ENCODE results near the gene LRRN2.

LRRN2 gene

GRCh38 chr1:204695692-204696091 is 10.2 kb upstream of the LRRN2 start:
- H4K20me1 ChIP-seq (ENCODE audit: insufficient read depth, low read length): no peaks in the 10 kb centered on the region
- no peaks in the 10 kb centered on the region for H3K4me1 ChIP-seq (ENCODE audit: insufficient read depth, low read length, severe bottlenecking)
- no peak overlapping the region for H3K27ac ChIP-seq (ENCODE audit: low read depth, low read length, poor library complexity, severe bottlenecking)
- no peak overlapping the region for H3K9ac ChIP-seq (ENCODE audit: low read length)
- H3K79me2 ChIP-seq (ENCODE audit: insufficient read depth, low read length): no peaks in the 10 kb centered on the region
- no peaks in the 10 kb centered on the region for H3K36me3 ChIP-seq (ENCODE audit: insufficient read depth, low read length)
- no peak for TF ChIP-seq EZH2 (IDR thresholded peaks at IDR 0.05; ENCODE audit: borderline replicate concordance, low read length)
- TF ChIP-seq, protein P1, sequence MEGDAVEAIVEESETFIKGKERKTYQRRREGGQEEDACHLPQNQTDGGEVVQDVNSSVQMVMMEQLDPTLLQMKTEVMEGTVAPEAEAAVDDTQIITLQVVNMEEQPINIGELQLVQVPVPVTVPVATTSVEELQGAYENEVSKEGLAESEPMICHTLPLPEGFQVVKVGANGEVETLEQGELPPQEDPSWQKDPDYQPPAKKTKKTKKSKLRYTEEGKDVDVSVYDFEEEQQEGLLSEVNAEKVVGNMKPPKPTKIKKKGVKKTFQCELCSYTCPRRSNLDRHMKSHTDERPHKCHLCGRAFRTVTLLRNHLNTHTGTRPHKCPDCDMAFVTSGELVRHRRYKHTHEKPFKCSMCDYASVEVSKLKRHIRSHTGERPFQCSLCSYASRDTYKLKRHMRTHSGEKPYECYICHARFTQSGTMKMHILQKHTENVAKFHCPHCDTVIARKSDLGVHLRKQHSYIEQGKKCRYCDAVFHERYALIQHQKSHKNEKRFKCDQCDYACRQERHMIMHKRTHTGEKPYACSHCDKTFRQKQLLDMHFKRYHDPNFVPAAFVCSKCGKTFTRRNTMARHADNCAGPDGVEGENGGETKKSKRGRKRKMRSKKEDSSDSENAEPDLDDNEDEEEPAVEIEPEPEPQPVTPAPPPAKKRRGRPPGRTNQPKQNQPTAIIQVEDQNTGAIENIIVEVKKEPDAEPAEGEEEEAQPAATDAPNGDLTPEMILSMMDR (IDR thresholded peaks at IDR 0.05; ENCODE audit: low read length): no peak
- no peaks in the 10 kb centered on the region for H3K9me2 ChIP-seq (ENCODE audit: low read depth, low read length)
- H3K27me3 ChIP-seq (ENCODE audit: insufficient read depth, low read length): no peaks in the 10 kb centered on the region
- H3K4me3 ChIP-seq (ENCODE audit: low read depth, low read length, poor library complexity, severe bottlenecking): no peak overlapping the region
- no peak overlapping the region for H2AFZ ChIP-seq (ENCODE audit: low read length)
- H3K9me3 ChIP-seq (ENCODE audit: low read length): no peaks in the 10 kb centered on the region
- H3F3A ChIP-seq (ENCODE audit: insufficient read depth, low read length): no peaks in the 10 kb centered on the region
- no peak overlapping the region for H3K4me2 ChIP-seq (ENCODE audit: low read length)

DNA sequence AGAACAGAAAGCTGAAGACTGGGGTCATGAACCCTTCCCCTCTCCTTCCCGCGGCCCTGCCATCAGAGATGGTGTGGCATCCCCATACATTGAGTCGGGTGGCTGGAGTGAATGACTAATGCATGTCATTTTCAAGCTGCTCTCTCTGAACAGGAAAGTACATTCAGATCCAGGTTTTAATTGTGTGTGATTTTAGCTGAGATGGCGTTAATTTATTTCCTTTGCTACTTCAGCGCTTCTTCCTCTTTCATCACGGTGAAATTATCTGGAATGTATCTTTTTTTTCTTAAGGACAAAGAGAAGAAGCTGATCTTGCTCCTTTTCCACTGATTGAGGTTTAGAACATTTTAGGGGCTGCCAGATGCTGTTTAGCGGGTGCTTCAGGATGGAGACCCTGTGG is 8.6 kb upstream of the LRRN2 start:
- Histone ChIP-seq H2AFZ (ENCODE audit: low read length) (no peak overlapping the region), H3K4me1 (ENCODE audit: insufficient read depth, low read length, severe bottlenecking) (no peaks in the 10 kb centered on the region), H3K27ac (ENCODE audit: low read depth, low read length, poor library complexity, severe bottlenecking) (no peak overlapping the region), H3F3A (ENCODE audit: insufficient read depth, low read length) (no peaks in the 10 kb centered on the region), H3K79me2 (ENCODE audit: insufficient read depth, low read length) (no peaks in the 10 kb centered on the region), H3K4me3 (ENCODE audit: low read depth, low read length, poor library complexity, severe bottlenecking) (no peak overlapping the region), H4K20me1 (ENCODE audit: insufficient read depth, low read length) (no peaks in the 10 kb centered on the region), H3K36me3 (ENCODE audit: insufficient read depth, low read length) (no peaks in the 10 kb centered on the region), H3K9me2 (ENCODE audit: low read depth, low read length) (no peaks in the 10 kb centered on the region), H3K27me3 (ENCODE audit: insufficient read depth, low read length) (no peaks in the 10 kb centered on the region), H3K4me2 (ENCODE audit: low read length) (no peak overlapping the region), H3K9me3 (ENCODE audit: low read length) (no peaks in the 10 kb centered on the region), H3K9ac (ENCODE audit: low read length) (no peak overlapping the region)
- TF ChIP-seq, protein P1 (IDR thresholded peaks at IDR 0.05; ENCODE audit: low read length): no peak
- no peak for TF ChIP-seq EZH2 (IDR thresholded peaks at IDR 0.05; ENCODE audit: borderline replicate concordance, low read length)

DNA sequence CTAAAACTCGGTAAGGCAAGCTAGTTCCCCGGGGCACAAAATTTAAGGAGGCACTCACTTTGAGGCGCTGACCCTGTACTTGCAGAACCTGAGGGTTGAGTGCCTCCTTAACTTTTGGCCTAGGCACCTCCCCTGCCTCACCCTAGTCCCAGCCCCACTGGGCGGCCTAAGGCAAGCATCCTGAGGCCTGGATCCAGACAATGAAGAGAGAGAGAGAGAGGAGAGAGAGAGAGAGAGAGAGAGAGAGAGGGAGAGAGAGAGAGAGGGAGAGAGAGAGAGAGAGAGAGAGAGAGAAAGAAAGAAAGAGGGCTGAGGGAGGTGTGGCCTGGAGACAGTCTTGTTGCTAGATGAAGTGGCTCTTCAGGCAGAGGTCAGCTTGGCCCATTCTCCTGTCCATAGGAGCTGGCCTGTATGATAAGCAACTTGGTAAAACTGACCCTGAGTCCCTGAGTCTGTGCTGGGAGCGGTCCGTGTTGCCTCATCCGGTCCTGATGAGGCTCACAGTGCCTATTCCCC is 7.4 kb upstream of the LRRN2 start:
- no peaks in the 10 kb centered on the region for H3K4me1 ChIP-seq (ENCODE audit: insufficient read depth, low read length, severe bottlenecking)
- H4K20me1 ChIP-seq (ENCODE audit: insufficient read depth, low read length): no peaks in the 10 kb centered on the region
- H3K36me3 ChIP-seq (ENCODE audit: insufficient read depth, low read length): no peaks in the 10 kb centered on the region
- no peaks in the 10 kb centered on the region for H3F3A ChIP-seq (ENCODE audit: insufficient read depth, low read length)
- no peak overlapping the region for H3K27ac ChIP-seq (ENCODE audit: low read depth, low read length, poor library complexity, severe bottlenecking)
- H3K9ac ChIP-seq (ENCODE audit: low read length): no peak overlapping the region
- H3K4me2 ChIP-seq (ENCODE audit: low read length): no peak overlapping the region
- no peaks in the 10 kb centered on the region for H3K9me2 ChIP-seq (ENCODE audit: low read depth, low read length)
- H2AFZ ChIP-seq (ENCODE audit: low read length): no peak overlapping the region
- H3K9me3 ChIP-seq (ENCODE audit: low read length): no peaks in the 10 kb centered on the region
- H3K27me3 ChIP-seq (ENCODE audit: insufficient read depth, low read length): no peaks in the 10 kb centered on the region; the same call in 1 of the 2 replicates
- H3K4me3 ChIP-seq (ENCODE audit: low read depth, low read length, poor library complexity, severe bottlenecking): no peak overlapping the region
- H3K79me2 ChIP-seq (ENCODE audit: insufficient read depth, low read length): no peaks in the 10 kb centered on the region
- TF ChIP-seq, protein P1 (IDR thresholded peaks at IDR 0.05; ENCODE audit: low read length): no peak
- no peak for TF ChIP-seq EZH2 (IDR thresholded peaks at IDR 0.05; ENCODE audit: borderline replicate concordance, low read length)
